ENCODE data around the gene BBS12.
A peak's percentile ranks its signal among the peaks of the same experiment; 100 is the strongest.

Gene BBS12

GRCh38 chr4:122764821-122765215, 32.3 kb downstream of the BBS12 start:
- Histone ChIP-seq H3K4me3 (ENCODE audit: low read depth, low read length) (no peak overlapping the region), H3K79me1 (ENCODE audit: low read length) (no peaks in the 10 kb centered on the region)
- WGBS (ENCODE audit: extremely low coverage, insufficient coverage, insufficient read length), result no CpG with 5 or more reads among the region's 1 CpG

GRCh38 chr4:122765692-122766352, 33.3 kb downstream of the BBS12 start:
- Histone ChIP-seq H3K27ac (ENCODE audit: low read depth, low read length) (no peak overlapping the region), H3K36me3 (ENCODE audit: control insufficient read depth in 1 of 2, insufficient read depth in 2 of 2, low read length in 2 of 2) (no peaks in the 10 kb centered on the region), H3K4me3 (ENCODE audit: low read depth, low read length) (no peak overlapping the region), H2BK12ac (ENCODE audit: low read length) (no peak overlapping the region), H3K23ac (ENCODE audit: low read length) (no peak overlapping the region), H3K27me3 (ENCODE audit: insufficient read depth, low read length) (no peaks in the 10 kb centered on the region), H3K9me3 (ENCODE audit: insufficient read depth, low read depth, low read length) (peaks cover 2% of the 10 kb centered on the region), H2BK5ac (ENCODE audit: low read depth, low read length, poor library complexity) (no peak overlapping the region), H3K14ac (ENCODE audit: low read length) (no peak overlapping the region), H3K4me1 (ENCODE audit: control insufficient read depth in 1 of 2, insufficient read depth in 2 of 2, low read length in 2 of 2) (no peaks in the 10 kb centered on the region), H3K79me2 (ENCODE audit: control insufficient read depth, insufficient read depth, low read length, poor library complexity) (no peaks in the 10 kb centered on the region), H2AFZ (ENCODE audit: insufficient read depth, low read length, poor library complexity) (no peak overlapping the region), H2AK5ac (ENCODE audit: low read length) (no peak overlapping the region), H4K12ac (ENCODE audit: low read depth, low read length) (no peak overlapping the region), H3K4me2 (ENCODE audit: low read length) (no peak overlapping the region), H3K18ac (ENCODE audit: low read length) (no peak overlapping the region), H3K4ac (ENCODE audit: low read depth, low read length) (no peak overlapping the region), H2BK120ac (ENCODE audit: insufficient read depth, low read length, poor library complexity) (no peak overlapping the region), H4K8ac (ENCODE audit: low read depth, low read length) (no peak overlapping the region), H3K79me1 (ENCODE audit: low read length) (no peaks in the 10 kb centered on the region), H3K9ac (ENCODE audit: low read length) (no peak overlapping the region), H4K91ac (ENCODE audit: low read depth, low read length) (no peak overlapping the region)
- no peak for DNase-seq
- WGBS (ENCODE audit: extremely low coverage, insufficient coverage, insufficient read length), result no CpG with 5 or more reads among the region's 7 CpGs

More at GRCh38 chr4:122764821-122765215, 32.3 kb downstream of the BBS12 start:
- Histone ChIP-seq H3K4ac (ENCODE audit: low read depth, low read length) (no peak overlapping the region), H4K12ac (ENCODE audit: low read depth, low read length) (no peak overlapping the region), H2AK5ac (ENCODE audit: low read length) (no peak overlapping the region), H3K27me3 (ENCODE audit: insufficient read depth, low read length) (no peaks in the 10 kb centered on the region), H3K36me3 (ENCODE audit: control insufficient read depth in 1 of 2, insufficient read depth in 2 of 2, low read length in 2 of 2) (no peaks in the 10 kb centered on the region), H4K91ac (ENCODE audit: low read depth, low read length) (no peak overlapping the region), H3K27ac (ENCODE audit: low read depth, low read length) (no peak overlapping the region), H2BK120ac (ENCODE audit: insufficient read depth, low read length, poor library complexity) (no peak overlapping the region), H3K23ac (ENCODE audit: low read length) (no peak overlapping the region), H3K9ac (ENCODE audit: low read length) (no peak overlapping the region), H2BK5ac (ENCODE audit: low read depth, low read length, poor library complexity) (no peak overlapping the region), H2BK12ac (ENCODE audit: low read length) (no peak overlapping the region), H3K4me1 (ENCODE audit: control insufficient read depth in 1 of 2, insufficient read depth in 2 of 2, low read length in 2 of 2) (no peaks in the 10 kb centered on the region), H4K8ac (ENCODE audit: low read depth, low read length) (no peak overlapping the region), H2AFZ (ENCODE audit: insufficient read depth, low read length, poor library complexity) (no peak overlapping the region), H3K79me2 (ENCODE audit: control insufficient read depth, insufficient read depth, low read length, poor library complexity) (no peaks in the 10 kb centered on the region), H3K4me2 (ENCODE audit: low read length) (no peak overlapping the region), H3K9me3 (ENCODE audit: insufficient read depth, low read depth, low read length) (peaks cover 2% of the 10 kb centered on the region), H3K14ac (ENCODE audit: low read length) (no peak overlapping the region), H3K18ac (ENCODE audit: low read length) (no peak overlapping the region)
- peak in 1 of 2 donors; percentile 57 for DNase-seq

- H3K18ac ChIP-seq (ENCODE audit: low read length), result no peak overlapping the region
- H3K4me2 ChIP-seq (ENCODE audit: low read length), result no peak overlapping the region
- no peak overlapping the region for H3K4ac ChIP-seq (ENCODE audit: low read depth, low read length)
- H3K27ac ChIP-seq (ENCODE audit: low read depth, low read length), result no peak overlapping the region
- H2AK5ac ChIP-seq (ENCODE audit: low read length), result no peak overlapping the region
- no peak for DNase-seq
- H3K9me3 ChIP-seq (ENCODE audit: insufficient read depth, low read depth, low read length), result peaks cover 2% of the 10 kb centered on the region
- H3K23ac ChIP-seq (ENCODE audit: low read length), result no peak overlapping the region
- H4K8ac ChIP-seq (ENCODE audit: low read depth, low read length), result no peak overlapping the region
- no peaks in the 10 kb centered on the region for H3K79me2 ChIP-seq (ENCODE audit: control insufficient read depth, insufficient read depth, low read length, poor library complexity)
- no peak overlapping the region for H4K91ac ChIP-seq (ENCODE audit: low read depth, low read length)
- H2BK12ac ChIP-seq (ENCODE audit: low read length), result no peak overlapping the region
- H3K14ac ChIP-seq (ENCODE audit: low read length), result no peak overlapping the region
- no peak overlapping the region for H3K9ac ChIP-seq (ENCODE audit: low read length)
- no peak overlapping the region for H3K4me3 ChIP-seq (ENCODE audit: low read depth, low read length)
- H3K27me3 ChIP-seq (ENCODE audit: insufficient read depth, low read length), result no peaks in the 10 kb centered on the region
- no CpG with 5 or more reads among the region's 3 CpGs for WGBS (ENCODE audit: extremely low coverage, insufficient coverage, insufficient read length)
- H3K79me1 ChIP-seq (ENCODE audit: low read length), result no peaks in the 10 kb centered on the region
- no peaks in the 10 kb centered on the region for H3K36me3 ChIP-seq (ENCODE audit: control insufficient read depth in 1 of 2, insufficient read depth in 2 of 2, low read length in 2 of 2)
- H2BK5ac ChIP-seq (ENCODE audit: low read depth, low read length, poor library complexity), result no peak overlapping the region
- H2BK120ac ChIP-seq (ENCODE audit: insufficient read depth, low read length, poor library complexity), result no peak overlapping the region
- no peaks in the 10 kb centered on the region for H3K4me1 ChIP-seq (ENCODE audit: control insufficient read depth in 1 of 2, insufficient read depth in 2 of 2, low read length in 2 of 2)
- H2AFZ ChIP-seq (ENCODE audit: insufficient read depth, low read length, poor library complexity), result no peak overlapping the region
- H4K12ac ChIP-seq (ENCODE audit: low read depth, low read length), result no peak overlapping the region
Measured at GRCh38 chr4:122766353-122766705, 33.8 kb downstream of the BBS12 start.

GRCh38 chr4:122766950-122767349, 34.4 kb downstream of the BBS12 start:
- Histone ChIP-seq H3K79me1 (ENCODE audit: low read length) (no peaks in the 10 kb centered on the region), H3K36me3 (ENCODE audit: control insufficient read depth in 1 of 2, insufficient read depth in 2 of 2, low read length in 2 of 2) (no peaks in the 10 kb centered on the region)
- no CpG with 5 or more reads among the region's 2 CpGs for WGBS (ENCODE audit: extremely low coverage, insufficient coverage, insufficient read length)

More at GRCh38 chr4:122766950-122767349, 34.4 kb downstream of the BBS12 start:
- Histone ChIP-seq H3K18ac (ENCODE audit: low read length) (no peak overlapping the region), H3K9ac (ENCODE audit: low read length) (no peak overlapping the region), H3K14ac (ENCODE audit: low read length) (no peak overlapping the region), H2BK5ac (ENCODE audit: low read depth, low read length, poor library complexity) (no peak overlapping the region), H4K8ac (ENCODE audit: low read depth, low read length) (no peak overlapping the region), H3K4me3 (ENCODE audit: low read depth, low read length) (no peak overlapping the region), H3K4ac (ENCODE audit: low read depth, low read length) (no peak overlapping the region), H3K27ac (ENCODE audit: low read depth, low read length) (no peak overlapping the region), H3K9me3 (ENCODE audit: insufficient read depth, low read depth, low read length) (peaks cover 2% of the 10 kb centered on the region), H3K4me2 (ENCODE audit: low read length) (no peak overlapping the region), H4K91ac (ENCODE audit: low read depth, low read length) (no peak overlapping the region), H2AFZ (ENCODE audit: insufficient read depth, low read length, poor library complexity) (no peak overlapping the region), H2BK12ac (ENCODE audit: low read length) (no peak overlapping the region), H3K23ac (ENCODE audit: low read length) (no peak overlapping the region), H2AK5ac (ENCODE audit: low read length) (no peak overlapping the region), H4K12ac (ENCODE audit: low read depth, low read length) (no peak overlapping the region), H3K4me1 (ENCODE audit: control insufficient read depth in 1 of 2, insufficient read depth in 2 of 2, low read length in 2 of 2) (no peaks in the 10 kb centered on the region), H3K27me3 (ENCODE audit: insufficient read depth, low read length) (no peaks in the 10 kb centered on the region), H2BK120ac (ENCODE audit: insufficient read depth, low read length, poor library complexity) (no peak overlapping the region), H3K79me2 (ENCODE audit: control insufficient read depth, insufficient read depth, low read length, poor library complexity) (no peaks in the 10 kb centered on the region)
- DNase-seq, result no peak

All from trophoblast cell (in vitro differentiated cells and primary cell).